ENCODE measurements around the gene HPS3. TPM values are rescaled to one million over a fixed set of nuclear protein-coding genes. Genes with fewer than 3 reads are reported as not detected.

HPS3 gene
- total and polyA plus RNA-seq, 2 experiments from 2014 or later, result 13.0 to 13.3 TPM

DNA sequence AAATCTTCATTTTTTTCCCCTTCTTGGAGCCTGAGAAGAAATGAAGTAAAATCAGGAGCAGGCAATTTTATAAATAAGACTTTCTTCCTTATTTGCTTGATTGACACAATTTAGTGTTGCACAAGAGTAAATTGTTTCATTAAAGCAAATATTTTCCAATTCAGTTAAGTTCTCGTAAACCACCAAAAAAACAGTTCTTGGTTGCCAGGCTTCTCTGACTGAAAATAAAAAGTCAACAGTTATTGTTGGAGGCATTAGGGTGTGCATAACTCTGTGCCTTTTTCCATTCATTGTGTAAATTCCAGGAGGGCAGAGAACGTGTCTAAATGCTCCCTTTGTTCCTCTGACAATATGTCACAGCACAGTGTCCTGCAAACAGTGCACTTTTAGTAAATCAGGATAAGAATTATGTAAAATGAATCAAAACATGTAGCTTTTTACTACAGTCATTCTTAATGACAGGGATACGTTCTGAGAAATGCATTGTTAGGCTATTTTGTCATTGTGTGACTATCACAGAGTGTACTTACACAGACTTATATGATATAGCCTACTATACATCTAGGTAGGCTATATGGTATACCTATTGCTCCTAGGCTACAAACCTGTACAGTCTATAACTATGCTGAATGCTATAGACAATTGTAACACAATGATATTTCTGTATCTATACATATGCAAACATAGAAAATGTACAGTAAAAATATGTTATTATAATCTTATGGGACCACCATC is 92.5 kb downstream of the HPS3 start, which contains the start of gene CP:
Gene CP, minus strand, starts transcription at position 47 of the 735 bp plus-strand sequence. Its CDS starts 37 bp downstream, at position 10.
- TF ChIP-seq CTCF (IDR thresholded peaks at IDR 0.05; ENCODE audit: low read depth, low read length), result no peak
- Histone ChIP-seq H3K9me3 (ENCODE audit: low read depth) (no peaks in the 10 kb centered on the region), H3K27me3 (no peaks in the 10 kb centered on the region), H3K4me3 (no peak within 1 kb of the TSS), H3K27ac (no peak within 1 kb of the TSS), H3K36me3 (no peaks in the 10 kb centered on the region), H3K4me1 (ENCODE audit: low read depth) (peaks cover 9% of the 10 kb centered on the region)
- DNase-seq (ENCODE audit: low read depth in 1 of 2, low spot score in 1 of 2), result peak in 1 of 2 donors; percentile 18

Other genes with a start within 250 kb of the HPS3 start
- gene GYG1, start 138.1 kb upstream of the HPS3 start, total RNA-seq, result 11.2 and 24.5 TPM in 2 replicates
- gene GYG1, start 138.1 kb upstream of the HPS3 start, polyA plus RNA-seq, result 31.9 and 47.8 TPM in 2 replicates
- gene HLTF, start 43.1 kb upstream of the HPS3 start, total RNA-seq, result 31.0 and 52.8 TPM in 2 replicates
- 43.3 and 46.2 TPM in 2 replicates for gene HLTF, start 43.1 kb upstream of the HPS3 start, polyA plus RNA-seq
- gene CP, start 92.2 kb downstream of the HPS3 start, total RNA-seq, result 0.12 TPM in 1 of 2 replicates, not detected in the other
- gene CP, start 92.2 kb downstream of the HPS3 start, polyA plus RNA-seq, result not detected in 2 replicates
- gene TM4SF18, start 204.0 kb downstream of the HPS3 start, total RNA-seq, result 0.33 TPM in 1 of 2 replicates, not detected in the other
- gene TM4SF18, start 204.0 kb downstream of the HPS3 start, polyA plus RNA-seq, result not detected in 2 replicates
- gene TM4SF1, start 248.0 kb downstream of the HPS3 start, total RNA-seq, result 0.80 and 3.1 TPM in 2 replicates
- 1.7 and 4.3 TPM in 2 replicates for gene TM4SF1, start 248.0 kb downstream of the HPS3 start, polyA plus RNA-seq